Fibroblast of villous mesenchyme (primary cell): ENCODE measurements around the gene FCHSD2. TPM values are rescaled to one million over a fixed set of nuclear protein-coding genes. Genes with fewer than 3 reads are reported as not detected.
"Not testable (repeated sequence)": the region's sequence is repeated elsewhere in the genome, so short reads cannot be mapped to it uniquely, and the experiment has no call there.

Experiments
- DNase-seq: peaks from one replicate; pipeline ENCODE4 v3.0.0-alpha.2; 2010; ENCODE audit warnings: low read depth
- H3K4me3 ChIP-seq: 2 replicates; pipeline ENCODE4 v1.5.1; 2011; ENCODE audit warnings: low read depth, mild to moderate bottlenecking, low read length
- CTCF ChIP-seq: IDR thresholded peaks from 2 replicates; pipeline ENCODE4 v1.5.1; 2012; ENCODE audit warnings: low read depth, mild to moderate bottlenecking, low read length; ENCODE audit not compliant: insufficient read depth
- total RNA-seq: library from RNA; depleted of rRNA; stranded (reverse); fragments of >200 nt; gene quantifications from 2 replicates; pipeline ENCODE4 v1.2.3, GENCODE V29; 2012

The FCHSD2 gene
- total RNA-seq, 1 donor, result 11.2 TPM

- TF ChIP-seq CTCF, result peak; percentile 71
- DNase-seq, result peak; percentile 72
- no peak overlapping the region for H3K4me3 ChIP-seq
Observed at GRCh38 chr11:72924568-72925190, 217.4 kb downstream of the FCHSD2 start.

DNA sequence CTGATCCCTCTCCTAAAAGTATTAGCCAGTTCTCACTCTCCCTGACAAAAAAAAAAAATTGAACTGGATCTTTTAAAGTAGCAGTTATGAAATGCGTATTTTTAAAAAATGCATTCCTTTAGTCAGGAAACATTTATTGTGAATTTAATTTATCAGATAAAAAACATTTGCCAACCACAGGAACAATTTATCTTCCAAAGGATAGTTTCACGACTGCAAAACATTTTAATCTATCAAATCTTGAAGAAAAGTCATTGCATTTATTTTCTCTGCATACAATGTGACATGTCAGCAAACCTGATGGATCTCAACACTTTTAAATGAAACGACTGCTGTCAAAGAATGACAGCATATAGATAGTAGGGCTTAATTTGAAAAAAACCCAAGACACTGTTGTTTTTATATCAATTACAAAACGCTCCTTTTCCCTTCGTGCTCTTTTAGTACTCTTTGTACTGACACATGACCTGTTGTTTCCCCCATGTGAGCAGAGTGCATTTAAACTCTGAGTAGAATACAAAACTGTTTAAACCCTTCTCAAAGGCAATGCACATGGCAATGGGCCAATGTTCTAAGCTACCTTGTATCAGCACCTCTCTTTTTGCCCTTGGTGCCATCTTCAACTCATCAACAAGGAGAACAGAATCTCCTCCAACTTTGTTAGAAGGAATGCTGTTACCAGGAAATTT lies 220.9 kb downstream of the FCHSD2 start:
- no peak for TF ChIP-seq CTCF
- no peak for DNase-seq
- H3K4me3 ChIP-seq, result no peak overlapping the region

DNA sequence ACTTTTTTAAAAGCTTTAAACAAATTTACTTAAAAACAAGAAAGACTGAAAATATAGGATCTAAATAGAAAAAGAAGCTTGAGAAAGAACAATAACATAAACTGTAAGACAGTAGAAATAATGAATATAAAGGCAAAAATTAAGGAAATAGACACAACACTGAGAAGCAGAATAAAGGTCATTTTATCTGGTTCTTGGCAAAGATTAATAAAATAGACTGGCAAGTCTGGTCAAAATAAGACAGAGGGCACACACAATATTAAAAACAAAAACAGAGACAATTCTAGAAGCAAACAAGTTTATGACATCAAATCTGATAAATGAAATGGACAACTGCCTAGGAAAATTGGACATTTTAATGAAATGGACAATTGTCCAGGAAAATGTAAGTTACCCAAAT lies 222.1 kb downstream of the FCHSD2 start:
- DNase-seq, result no peak
- no peak for TF ChIP-seq CTCF
- H3K4me3 ChIP-seq, result no peak overlapping the region

DNA sequence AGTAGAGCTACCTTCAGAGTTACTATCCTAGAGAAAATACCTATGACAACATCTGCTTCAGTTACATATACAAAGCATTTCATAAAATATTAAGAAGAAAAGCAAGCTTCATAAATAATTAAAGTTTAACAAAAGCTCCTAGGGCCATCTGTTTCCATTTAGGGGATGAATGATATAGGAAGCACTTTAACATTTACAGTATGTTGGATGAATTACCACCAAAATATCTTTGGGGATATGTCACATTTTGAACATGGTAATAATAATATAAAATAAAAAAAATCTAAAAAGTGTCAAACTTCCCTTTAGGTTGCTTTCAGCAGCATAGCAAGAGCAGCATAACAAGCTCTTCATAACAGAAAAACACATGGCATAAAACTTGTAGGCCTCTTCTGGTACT lies 223.3 kb downstream of the FCHSD2 start:
- H3K4me3 ChIP-seq, result no peak overlapping the region
- no peak for DNase-seq
- TF ChIP-seq CTCF, result no peak

- TF ChIP-seq CTCF, result no peak
Observed at GRCh38 chr11:72912253-72912652, 229.9 kb downstream of the FCHSD2 start.

DNA sequence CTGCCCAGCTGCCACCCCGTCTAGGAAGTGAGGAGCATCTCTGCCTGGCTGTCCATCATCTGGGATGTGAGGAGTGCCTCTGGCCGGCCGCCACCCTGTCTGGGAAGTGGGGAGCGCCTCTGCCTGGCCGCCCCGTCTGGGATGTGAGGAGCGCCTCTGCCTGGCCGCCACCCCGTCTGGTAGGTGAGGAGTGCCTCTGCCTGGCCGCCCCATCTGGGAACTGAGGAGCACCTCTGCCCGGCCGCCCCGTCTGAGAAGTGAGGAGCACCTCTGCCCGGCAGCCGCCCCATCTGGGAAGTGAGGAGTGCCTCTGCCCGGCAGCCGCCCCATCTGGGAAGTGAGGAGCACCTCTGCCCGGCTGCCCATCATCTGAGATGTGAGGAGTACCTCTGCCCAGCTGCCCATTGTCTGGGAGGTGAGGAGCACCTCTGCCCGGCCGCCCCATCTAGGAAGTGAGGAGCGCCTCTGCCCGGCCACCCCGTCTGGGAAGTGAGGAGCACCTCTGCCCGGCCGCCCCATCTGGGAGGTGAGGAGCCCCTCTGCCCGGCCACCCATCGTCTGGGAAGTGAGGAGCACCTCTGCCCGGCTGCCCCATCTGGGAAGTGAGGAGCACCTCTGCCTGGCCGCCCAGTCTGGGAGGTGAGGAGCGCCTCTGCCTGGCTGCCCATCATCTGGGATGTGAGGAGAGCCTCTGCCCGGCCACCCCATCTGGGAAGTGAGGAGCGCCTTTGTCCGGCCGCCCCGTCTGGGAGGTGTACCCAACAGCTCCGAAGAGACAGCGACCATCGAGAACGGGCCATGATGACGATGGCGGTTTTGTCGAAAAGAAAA lies 232.3 kb downstream of the FCHSD2 start:
- H3K4me3 ChIP-seq, DNase-seq: not testable (repeated sequence)

More at GRCh38 chr11:72912253-72912652, 229.9 kb downstream of the FCHSD2 start:
- H3K4me3 ChIP-seq, result no peak overlapping the region
- DNase-seq, result no peak

GRCh38 chr11:72908032-72908676 lies 234.0 kb downstream of the FCHSD2 start:
- peak; percentile 7 for DNase-seq
- TF ChIP-seq CTCF, result no peak

More at GRCh38 chr11:72908032-72908676, 234.0 kb downstream of the FCHSD2 start:
- no peak overlapping the region for H3K4me3 ChIP-seq
